Heart right ventricle (tissue), 16 donors: ENCODE data around the gene FHIT. TPM values are rescaled to one million over a fixed set of nuclear protein-coding genes. Genes with fewer than 3 reads are reported as not detected.

ENCODE experiments used
- ATAC-seq, 8 donors: fragments of 200-7000 bp; cut with Tn5 transposase; one replicate each; pipeline ENCODE4 v1.9.1; 2020; ENCODE audit warnings: mild to moderate bottlenecking in 8 of 8, moderate library complexity in 8 of 8, moderate number of reproducible peaks in 1 of 8
- DNase-seq, 2 donors: peaks; one replicate each; pipeline ENCODE4 v3.0.0-alpha.2; 2020
- H3K27ac ChIP-seq, 10 donors: fragments of 200-600 bp; sonication (generic) in 2 of 10; one replicate each; pipeline versions ENCODE4 v1.5.0 to v1.8.0; 2020 to 2022; ENCODE audit warnings: mild to moderate bottlenecking in 3 of 10
- H3K27me3 ChIP-seq, 7 donors: fragments of 200-600 bp; one replicate each; pipeline ENCODE4 v1.8.0; 2021 to 2022; ENCODE audit warnings: mild to moderate bottlenecking in 2 of 7
- H3K36me3 ChIP-seq, 9 donors: fragments of 200-600 bp; sonication (generic) in 1 of 9; one replicate each; pipeline versions ENCODE4 v1.5.0 to v1.8.0; 2020 to 2022; ENCODE audit warnings: mild to moderate bottlenecking in 2 of 9
- H3K4me1 ChIP-seq, 9 donors: fragments of 200-600 bp; sonication (generic) in 1 of 9; one replicate each; pipeline versions ENCODE4 v1.5.0 to v1.8.0; 2020 to 2022; ENCODE audit warnings: mild to moderate bottlenecking in 4 of 9
- H3K4me3 ChIP-seq, 10 donors: fragments of 200-600 bp; sonication (generic) in 2 of 10; one replicate each; pipeline versions ENCODE4 v1.5.0 to v1.8.0; 2020 to 2022; ENCODE audit warnings: mild to moderate bottlenecking in 7 of 10, moderate library complexity in 2 of 10
- H3K9me3 ChIP-seq, 11 donors: fragments of 200-600 bp in 10 of 11; sonication (generic) in 2 of 11; one replicate each; pipeline versions ENCODE4 v1.5.0 to v1.8.0; 2013 to 2022; ENCODE audit warnings: mild to moderate bottlenecking in 2 of 11, control low read depth in 1 of 11, moderate library complexity in 1 of 11
- CTCF ChIP-seq, 9 donors: fragments of 200-600 bp; sonication (generic) in 2 of 9; IDR thresholded peaks; one replicate each; pipeline versions ENCODE4 v1.5.0 to v1.8.0; 2021 to 2022; ENCODE audit warnings: antibody characterized with exemption in 9 of 9, mild to moderate bottlenecking in 5 of 9, moderate library complexity in 1 of 9
- WGBS, 2 donors: extraction: QIAGEN DNeasy Blood & Tissue Kit; methylation state at CpG; one replicate each; pipeline ENCODE4 v1.1.7; 2013; ENCODE audit warnings: inconsistent platforms in 1 of 2; 5-methylcytosine and 5-hydroxymethylcytosine counted together
- intact Hi-C, 10 donors: fragments of 100-400 bp; cut with DNase I; formaldehyde crosslinking; loops; one replicate each; pipeline versions ENCODE4 v1.11.1 to v1.14.2; 2022
- polyA plus RNA-seq, 2 donors: library from polyadenylated mRNA; stranded (reverse); fragments of 200-250 nt; gene quantifications; one replicate each; pipeline ENCODE4 v1.2.3, GENCODE V29; 2013
- total RNA-seq, 10 donors: library from RNA; stranded (reverse); fragmentation: NEBNext Ultra II Directional in 3 of 10; extraction: Animal tissue kit (Norgen Biotek cat#: 25700) in 3 of 10; gene quantifications; one replicate each; pipeline versions ENCODE4 v1.2.1 to v1.2.4, GENCODE V29; 2021 to 2023
- donor health status: Arrhythmogenic right ventricular cardiomyopathy.
- donor health status: ischemic (EF 13 %, LVEDD 7.1; RV severe dilation, severe dysfunction).
- donor health status: healthy with polysubstance abuse.
- donor health status: DM: no; HTN: yes; CAD: no.
- donor health status: DM: no; HTN: no; CAD: no.
- donor health status: ischemic (EF 25% LVEDD 6.9; RV normal size, moderate dysfunction).
- donor health status: ischemic (EF 25% LVEDD 5.7; RV mildly dilated, moderate dysfunction).
- donor health status: healthy.
- donor health status: DM: yes; HTN: yes; CAD: no.
- donor health status: Ischemic cardiomyopathy.
- donor health status: ischemic (EF 35%, LVEDD 5.7; RV mildly dilated, moderate dysfunction).
- donor health status: nonischemic (EF 11% LVEDD 7.7; RV severe dilation, severe dysfunction).
- donor health status: DM: yes; HTN: yes; CAD: no.
- donor health status: PGD.
- donor health status: ischemic (EF 29% LVEDD 5.4; RV normal size, mild dysfunction).
- donor health status: nonischemic (EF 23%, LVEDD 6.1; RV moderate dilation, normal function).

The FHIT gene
- total and polyA plus RNA-seq, 12 donors = 4.7 to 25.5 (median 18.3) TPM

GRCh38 chr3:60827666-60828065 lies 423.6 kb downstream of the FHIT start:
- DNase-seq (no peak), ATAC-seq (peak in 3 of 8 donors; percentile 34 to 73 (median 37))
- Histone ChIP-seq H3K27ac (no peak overlapping the region), H3K9me3 (peaks cover 0 to 7% (median 0%) of the 10 kb centered on the region in 11 donors), H3K4me1 (peaks cover 0 to 6% (median 0%) of the 10 kb centered on the region in 9 donors), H3K36me3 (no peaks in the 10 kb centered on the region), H3K4me3 (no peak overlapping the region), H3K27me3 (no peaks in the 10 kb centered on the region)
- no peak for TF ChIP-seq CTCF (IDR thresholded peaks at IDR 0.05)
- intact Hi-C loops = no loop called here
- 30 to 36% methylated on average over 1 of the region's 1 CpG for WGBS, 2 donors

GRCh38 chr3:60826511-60826910 lies 424.7 kb downstream of the FHIT start:
- DNase-seq = no peak
- intact Hi-C loops = no loop called here
- no peak for TF ChIP-seq CTCF (IDR thresholded peaks at IDR 0.05)

GRCh38 chr3:60812502-60812901 lies 438.8 kb downstream of the FHIT start:
- Histone ChIP-seq H3K27ac (no peak overlapping the region), H3K4me1 (peaks cover 0 to 10% (median 0%) of the 10 kb centered on the region in 9 donors), H3K4me3 (no peak overlapping the region), H3K27me3 (no peaks in the 10 kb centered on the region), H3K36me3 (no peaks in the 10 kb centered on the region), H3K9me3 (peaks cover 0 to 24% (median 3%) of the 10 kb centered on the region in 11 donors)
- DNase-seq (no peak), ATAC-seq (no peak)
- no peak for TF ChIP-seq CTCF (IDR thresholded peaks at IDR 0.05)
- intact Hi-C loops = no loop called here
- 64 to 86% methylated on average over 2 of the region's 2 CpGs for WGBS, 2 donors

More at GRCh38 chr3:60826511-60826910, 424.7 kb downstream of the FHIT start:
- H3K27me3 ChIP-seq = no peaks in the 10 kb centered on the region
- peaks cover 0 to 7% (median 0%) of the 10 kb centered on the region in 11 donors for H3K9me3 ChIP-seq
- no peak overlapping the region for H3K4me3 ChIP-seq
- no peak for ATAC-seq
- no peak overlapping the region for H3K27ac ChIP-seq
- peaks cover 0 to 6% (median 0%) of the 10 kb centered on the region in 9 donors for H3K4me1 ChIP-seq
- WGBS, 2 donors = 93 to 95% methylated on average over 6 of the region's 6 CpGs
- no peaks in the 10 kb centered on the region for H3K36me3 ChIP-seq

- Histone ChIP-seq H3K9me3 (peaks cover 0 to 10% (median 0%) of the 10 kb centered on the region in 11 donors), H3K27ac (no peak overlapping the region), H3K4me1 (peaks cover 0 to 10% (median 0%) of the 10 kb centered on the region in 9 donors), H3K36me3 (no peaks in the 10 kb centered on the region), H3K27me3 (no peaks in the 10 kb centered on the region), H3K4me3 (no peak overlapping the region)
- ATAC-seq (no peak), DNase-seq (no peak)
- intact Hi-C loops = no loop called here
- no peak for TF ChIP-seq CTCF (IDR thresholded peaks at IDR 0.05)
- 69 to 72% methylated on average over 4 of the region's 4 CpGs for WGBS, 2 donors
Observed at GRCh38 chr3:60810881-60811280, 440.4 kb downstream of the FHIT start.
